Left lung (tissue), 10 donors: Measurements from ENCODE around the gene C1QTNF3. TPM values are rescaled to one million over a fixed set of nuclear protein-coding genes. Genes with fewer than 3 reads are reported as not detected.
A peak's percentile ranks its signal among the peaks of the same experiment; 100 is the strongest.

Experiments
- ATAC-seq: fragments of 200-7000 bp; cut with Tn5 transposase; one replicate; pipeline ENCODE4 v1.9.1; 2020; ENCODE audit warnings: moderate library complexity
- DNase-seq, 4 donors: peaks; one replicate each; pipeline ENCODE4 v3.0.0-alpha.2; 2013 to 2020
- H3K27ac ChIP-seq, 2 donors: fragments of 200-600 bp; sonication (generic) in 1 of 2; one replicate each; pipeline versions ENCODE4 v1.5.0 to v1.8.0; 2020 to 2021
- H3K27me3 ChIP-seq, 2 donors: fragments of 200-600 bp; sonication (generic) in 1 of 2; one replicate each; pipeline versions ENCODE4 v1.5.0 to v1.8.0; 2020 to 2021
- H3K36me3 ChIP-seq, 2 donors: fragments of 200-600 bp; sonication (generic) in 1 of 2; one replicate each; pipeline versions ENCODE4 v1.5.0 to v1.8.0; 2020 to 2021
- H3K4me1 ChIP-seq, 2 donors: fragments of 200-600 bp; one replicate each; pipeline ENCODE4 v1.8.0; 2021
- H3K4me3 ChIP-seq, 2 donors: fragments of 200-600 bp; sonication (generic) in 1 of 2; one replicate each; pipeline versions ENCODE4 v1.5.0 to v1.8.0; 2020 to 2021; ENCODE audit warnings: mild to moderate bottlenecking in 1 of 2
- H3K9me3 ChIP-seq, 2 donors: fragments of 200-600 bp; sonication (generic) in 1 of 2; one replicate each; pipeline versions ENCODE4 v1.5.0 to v1.8.0; 2020 to 2021
- CTCF ChIP-seq, 2 donors: fragments of 200-600 bp; sonication (generic) in 1 of 2; IDR thresholded peaks; one replicate each; pipeline versions ENCODE4 v1.5.0 to v1.8.0; 2021; ENCODE audit warnings: antibody characterized with exemption in 2 of 2
- intact Hi-C, 2 donors: fragments of 100-400 bp; cut with DNase I; formaldehyde crosslinking; loops; one replicate each; pipeline versions ENCODE4 v1.11.2 to v1.14.2; 2022
- polyA plus RNA-seq, 6 donors: library from polyadenylated mRNA; unstranded; fragments of 120-200 nt; gene quantifications; one replicate each; pipeline ENCODE4 v1.2.1, GENCODE V29; 2013; ENCODE audit not compliant: insufficient read length in 6 of 6
- total RNA-seq, 2 donors: library from RNA; stranded (reverse); fragmentation: NEBNext Ultra II Directional; extraction: Animal tissue kit (Norgen Biotek cat#: 25700); gene quantifications; one replicate each; pipeline ENCODE4 v1.2.1, GENCODE V29; 2021
- donor health status: DM: no; HTN: yes; CAD: no.
- donor health status: DM: no; HTN: no; CAD: no.

C1QTNF3 gene
- total and polyA plus RNA-seq, 8 donors, result 4.5 to 31.1 (median 23.4) TPM

- ATAC-seq (peak; percentile 36), DNase-seq (peak in 1 of 4 donors; percentile 24)
- H3K4me1 ChIP-seq, result peaks cover 12 to 15% of the 10 kb centered on the region in 2 donors
- peak overlapping the region; percentile 98 to 99 for H3K27ac ChIP-seq
- H3K4me3 ChIP-seq, result peak overlapping the region; percentile 67 to 71
- peaks cover 0 to 4% of the 10 kb centered on the region in 2 donors for H3K36me3 ChIP-seq
- H3K9me3 ChIP-seq, result no peaks in the 10 kb centered on the region
- no peak for TF ChIP-seq CTCF (IDR thresholded peaks at IDR 0.05)
- no peaks in the 10 kb centered on the region for H3K27me3 ChIP-seq
- intact Hi-C loops, result no loop called here
Observed at GRCh38 chr5:34007201-34007620, 35.8 kb downstream of the C1QTNF3 start.

- no peak for DNase-seq
- Histone ChIP-seq H3K27ac (no peak overlapping the region), H3K4me3 (no peak overlapping the region), H3K27me3 (no peaks in the 10 kb centered on the region), H3K36me3 (peaks cover 0 to 4% of the 10 kb centered on the region in 2 donors), H3K4me1 (peaks cover 12 to 20% of the 10 kb centered on the region in 2 donors), H3K9me3 (no peaks in the 10 kb centered on the region)
- no peak for ATAC-seq
- TF ChIP-seq CTCF (IDR thresholded peaks at IDR 0.05), result no peak
- intact Hi-C loops, result no loop called here
Observed at GRCh38 chr5:34005681-34006080, 37.3 kb downstream of the C1QTNF3 start.

GRCh38 chr5:34005211-34005610 lies 37.8 kb downstream of the C1QTNF3 start:
- no peak for TF ChIP-seq CTCF (IDR thresholded peaks at IDR 0.05)
- intact Hi-C loops, result no loop called here
- Histone ChIP-seq H3K9me3 (no peaks in the 10 kb centered on the region), H3K4me3 (no peak overlapping the region), H3K27ac (no peak overlapping the region), H3K36me3 (peaks cover 0 to 4% of the 10 kb centered on the region in 2 donors), H3K27me3 (no peaks in the 10 kb centered on the region), H3K4me1 (peaks cover 12 to 21% of the 10 kb centered on the region in 2 donors)
- no peak for DNase-seq
- no peak for ATAC-seq

GRCh38 chr5:34003941-34004340 lies 39.1 kb downstream of the C1QTNF3 start:
- H3K4me3 ChIP-seq, result no peak overlapping the region
- H3K36me3 ChIP-seq, result peaks cover 0 to 4% of the 10 kb centered on the region in 2 donors
- H3K9me3 ChIP-seq, result no peaks in the 10 kb centered on the region
- peaks cover 8 to 21% of the 10 kb centered on the region in 2 donors for H3K4me1 ChIP-seq
- no peak for TF ChIP-seq CTCF (IDR thresholded peaks at IDR 0.05)
- no peaks in the 10 kb centered on the region for H3K27me3 ChIP-seq
- no peak for ATAC-seq
- intact Hi-C loops, result no loop called here
- DNase-seq, result no peak
- H3K27ac ChIP-seq, result no peak overlapping the region

GRCh38 chr5:34002629-34003328 lies 40.2 kb downstream of the C1QTNF3 start:
- no peaks in the 10 kb centered on the region for H3K27me3 ChIP-seq
- peaks cover 4 to 21% of the 10 kb centered on the region in 2 donors for H3K4me1 ChIP-seq
- peak overlapping the region in 1 of 2 donors; percentile 82 for H3K27ac ChIP-seq
- no peaks in the 10 kb centered on the region for H3K9me3 ChIP-seq
- TF ChIP-seq CTCF (IDR thresholded peaks at IDR 0.05), result no peak
- intact Hi-C loops, result no loop called here
- no peak overlapping the region for H3K4me3 ChIP-seq
- ATAC-seq (no peak), DNase-seq (no peak)
- peaks cover 0 to 4% of the 10 kb centered on the region in 2 donors for H3K36me3 ChIP-seq
